Measurements from ENCODE around the gene ATP2C2.
"Not testable (repeated sequence)": the region's sequence is repeated elsewhere in the genome, so short reads cannot be mapped to it uniquely, and the experiment has no call there.

Gene ATP2C2

DNA sequence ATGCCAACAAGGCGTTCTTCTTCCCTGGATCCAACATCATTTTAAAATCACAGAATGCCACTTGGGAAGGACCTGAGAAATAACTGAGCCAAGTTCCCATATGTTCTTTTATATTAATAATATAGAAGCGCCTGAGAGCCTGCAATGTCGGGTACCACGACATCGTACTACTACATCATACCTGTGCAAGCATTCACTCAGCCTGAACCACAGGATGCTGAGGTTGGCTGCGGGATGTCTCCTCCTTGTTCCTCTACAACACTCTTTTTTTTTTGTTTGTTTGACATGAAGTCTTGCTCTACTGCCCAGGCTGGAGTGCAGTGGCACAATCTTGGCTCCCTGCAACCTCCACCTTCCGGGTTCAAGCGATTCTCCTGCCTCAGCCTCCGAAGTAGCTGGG is 2.1 kb upstream of the ATP2C2 start:
- no peak for DNase-seq (ENCODE audit: low spot score)

DNA sequence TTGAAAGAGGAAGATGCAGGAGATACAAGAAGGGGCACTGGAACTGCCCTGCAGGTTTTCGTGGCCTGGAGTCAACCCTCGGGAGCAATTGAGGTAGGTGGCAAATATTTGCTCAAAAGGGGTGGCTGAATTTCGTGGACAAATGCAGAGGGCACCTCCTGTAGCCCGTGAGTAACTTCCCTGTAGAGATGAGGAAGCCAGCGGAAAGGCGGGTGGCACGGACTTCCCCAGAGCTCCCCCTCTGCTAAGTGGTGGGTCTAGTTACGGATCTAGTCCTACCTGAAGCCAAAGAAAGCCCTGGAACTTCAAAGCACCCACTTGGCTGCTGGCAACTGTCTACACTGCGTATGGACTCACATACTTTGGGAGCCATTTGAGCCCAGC is 1.0 kb upstream of the ATP2C2 start:
- no peak for DNase-seq (ENCODE audit: low spot score)

DNA sequence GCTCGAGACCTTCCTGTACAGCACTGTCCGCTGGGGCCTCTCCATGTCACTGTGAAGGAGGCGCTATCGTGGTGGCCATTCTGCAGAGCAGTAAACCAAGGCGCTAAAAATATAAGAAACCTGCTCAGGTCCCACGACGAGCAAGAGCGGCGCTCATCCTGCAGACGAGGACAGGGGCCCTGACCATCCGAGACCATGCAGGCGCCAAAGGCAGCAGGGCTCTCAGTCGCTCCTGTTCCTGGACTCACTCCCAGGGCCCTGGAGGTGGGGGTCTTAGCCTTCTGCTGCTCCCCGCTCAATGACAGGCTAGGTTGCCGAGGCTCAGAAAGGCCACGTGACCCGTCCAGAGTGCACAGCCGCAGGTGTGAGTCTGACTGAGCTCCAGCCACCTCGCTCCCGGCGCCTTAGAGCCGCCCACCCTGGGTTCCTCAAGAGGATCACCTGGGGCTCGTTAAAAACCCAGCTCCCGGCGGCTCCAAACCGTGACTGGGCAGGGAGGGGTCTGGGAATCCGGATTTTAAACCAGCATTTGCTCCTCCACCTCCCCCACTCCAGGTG is 509 bp upstream of the ATP2C2 start:
- DNase-seq (ENCODE audit: low spot score) = no peak

DNA sequence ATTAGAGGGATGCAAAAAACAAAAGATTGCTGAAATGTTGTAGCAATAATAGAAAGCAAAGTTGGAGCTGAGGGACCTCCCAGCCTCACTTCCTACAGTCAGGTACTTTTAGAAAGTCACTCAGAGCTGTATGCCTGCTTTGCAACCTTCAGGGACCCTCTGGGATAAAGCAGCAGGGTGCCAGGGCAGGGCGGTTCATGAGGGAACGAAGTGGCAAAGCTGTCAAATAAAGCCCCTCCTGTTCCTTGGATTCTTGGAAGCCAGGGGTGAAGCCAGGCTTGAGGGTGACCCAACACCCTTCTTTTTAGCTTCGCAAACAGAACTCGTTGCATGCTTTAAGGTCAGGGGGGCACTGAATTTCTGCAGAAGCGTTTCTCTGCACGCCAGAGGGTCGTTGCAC is 767 bp downstream of the ATP2C2 start:
- no peak for DNase-seq (ENCODE audit: low spot score)

DNA sequence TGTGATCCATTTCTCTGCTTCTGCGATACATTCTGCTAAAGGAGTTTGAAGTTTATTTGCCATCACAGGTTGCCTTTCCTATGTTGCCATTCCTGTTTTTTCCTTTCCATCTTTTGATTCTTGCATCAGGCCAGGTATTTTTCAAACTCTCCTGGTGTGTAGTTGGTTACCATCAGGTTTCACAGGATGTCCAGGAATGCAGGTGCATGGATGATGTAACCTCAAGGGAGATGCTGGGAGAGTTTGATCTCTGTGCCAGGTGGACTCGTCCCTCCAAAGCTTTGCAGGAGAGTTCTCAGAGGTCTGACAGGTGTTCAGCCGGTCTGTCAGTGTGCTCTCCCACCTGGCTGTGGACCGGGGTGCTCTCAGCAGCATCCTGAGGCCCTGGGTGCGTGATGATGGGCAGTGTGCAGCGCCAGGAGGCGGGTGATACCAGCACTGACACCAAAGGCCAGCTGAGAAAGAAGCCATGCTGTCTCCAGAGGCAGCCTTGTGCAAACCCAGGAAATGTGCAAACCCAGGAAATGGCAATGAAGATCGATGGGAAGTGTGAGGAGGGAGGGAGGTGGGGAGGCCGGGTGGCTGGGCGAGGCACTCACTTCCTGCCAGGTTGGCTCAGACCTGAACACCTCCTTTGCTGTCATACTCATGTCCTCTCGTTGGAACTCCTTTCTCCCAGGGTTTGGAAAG is 1.7 kb downstream of the ATP2C2 start:
- DNase-seq (ENCODE audit: low spot score) = no peak

DNA sequence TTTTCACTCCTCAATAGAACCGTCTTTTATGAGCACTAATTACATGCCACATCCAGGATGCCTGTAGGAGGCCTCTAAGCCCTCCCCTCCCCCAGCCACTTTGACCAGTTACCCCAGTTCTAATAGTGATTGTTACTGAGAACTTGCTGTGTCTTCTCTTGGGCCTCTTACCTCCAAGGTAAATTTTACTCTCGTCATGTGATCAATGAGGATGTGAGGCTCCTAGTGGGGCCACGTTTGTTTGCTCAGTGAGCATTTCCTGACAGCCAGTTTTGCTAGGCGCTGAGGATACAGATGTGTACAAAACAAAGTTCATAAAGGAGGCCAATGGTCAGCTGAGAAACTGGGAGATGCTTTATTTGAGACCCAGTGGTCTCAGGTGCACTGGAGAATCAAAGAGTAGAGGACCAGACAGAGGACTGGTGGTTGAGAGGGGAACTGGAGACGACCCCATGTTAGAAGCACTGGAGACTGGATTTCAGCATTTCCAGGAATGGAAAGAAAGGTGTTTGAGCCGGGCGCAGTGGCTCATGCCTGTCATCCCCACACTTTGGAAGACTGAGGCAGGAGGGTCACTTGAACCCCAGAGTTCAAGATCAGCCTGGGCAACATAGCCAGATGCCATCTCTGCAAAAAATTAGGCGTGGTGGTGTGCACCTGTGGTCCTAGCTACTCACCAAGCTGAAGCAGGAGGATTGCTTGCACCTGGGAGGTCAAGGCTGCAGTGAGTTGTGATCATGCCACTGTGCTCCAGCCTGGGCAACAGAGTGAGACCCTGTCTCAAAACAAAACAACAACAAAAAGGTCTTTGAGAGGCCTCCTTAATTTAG is 2.6 kb downstream of the ATP2C2 start:
- DNase-seq (ENCODE audit: low spot score) = no peak

DNA sequence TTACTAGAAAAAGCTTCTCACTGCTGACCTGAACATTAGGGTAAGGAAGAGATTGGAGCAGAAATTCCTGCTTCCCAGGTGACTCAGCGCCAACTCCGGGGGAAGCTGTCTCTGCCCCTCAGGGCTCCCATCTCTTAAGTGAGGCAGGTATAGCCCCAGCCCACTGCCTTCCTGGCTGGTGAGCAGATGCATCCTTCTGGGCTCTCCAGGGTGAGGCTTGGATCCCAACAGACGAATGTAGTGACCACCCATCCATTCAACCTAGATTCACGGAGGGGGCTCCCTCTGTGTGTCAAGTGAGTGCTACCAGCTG is 3.2 kb downstream of the ATP2C2 start:
- no peak for DNase-seq (ENCODE audit: low spot score)

DNA sequence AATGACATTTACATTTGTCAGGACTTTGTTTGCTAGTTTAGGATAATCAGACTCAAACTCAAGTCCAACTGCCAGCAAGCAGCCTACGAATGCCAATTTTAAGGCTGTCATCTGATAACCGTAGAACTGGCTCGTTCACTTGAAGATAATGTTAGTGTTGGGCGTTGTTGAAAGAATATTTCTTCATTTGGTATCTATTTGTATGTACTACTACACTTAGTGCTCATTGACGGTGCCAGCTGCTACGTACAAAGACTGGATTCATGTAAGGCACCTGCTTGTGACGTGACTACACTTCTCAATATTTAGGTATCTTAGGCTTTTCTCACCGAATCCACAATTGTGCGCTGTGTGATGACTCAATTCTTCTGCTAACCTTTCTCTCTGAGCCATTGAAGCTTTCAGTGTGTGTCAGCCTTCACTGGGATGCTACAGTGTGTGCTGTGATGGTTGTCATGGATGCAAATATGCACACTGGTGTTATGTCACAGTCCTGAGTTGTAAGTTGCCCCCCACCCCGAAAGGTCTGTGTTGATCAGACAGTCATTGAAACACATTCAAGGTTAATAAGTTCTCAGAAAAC is 5.7 kb downstream of the ATP2C2 start:
- no peak for DNase-seq (ENCODE audit: low spot score)

DNA sequence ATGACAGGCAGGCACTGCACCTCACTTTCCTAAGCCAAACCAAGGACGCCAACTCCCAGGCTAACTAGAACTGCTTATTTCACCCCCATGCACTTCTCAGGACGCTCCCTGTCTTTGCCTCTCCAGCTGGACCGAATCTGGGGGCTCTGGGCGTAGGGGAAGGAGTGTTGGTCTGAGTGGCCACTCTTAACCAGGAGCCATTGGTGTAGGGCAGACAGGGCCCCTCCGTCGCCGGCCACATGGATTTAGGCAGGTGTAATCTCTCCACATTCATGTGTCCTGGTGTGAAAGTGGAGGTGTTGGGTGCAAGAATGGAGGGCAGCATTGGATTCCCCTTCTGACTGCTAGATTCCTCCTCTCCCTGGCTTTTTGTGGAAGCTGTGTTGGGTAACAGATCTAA is 9.8 kb downstream of the ATP2C2 start:
- no peak for DNase-seq (ENCODE audit: low spot score)

DNA sequence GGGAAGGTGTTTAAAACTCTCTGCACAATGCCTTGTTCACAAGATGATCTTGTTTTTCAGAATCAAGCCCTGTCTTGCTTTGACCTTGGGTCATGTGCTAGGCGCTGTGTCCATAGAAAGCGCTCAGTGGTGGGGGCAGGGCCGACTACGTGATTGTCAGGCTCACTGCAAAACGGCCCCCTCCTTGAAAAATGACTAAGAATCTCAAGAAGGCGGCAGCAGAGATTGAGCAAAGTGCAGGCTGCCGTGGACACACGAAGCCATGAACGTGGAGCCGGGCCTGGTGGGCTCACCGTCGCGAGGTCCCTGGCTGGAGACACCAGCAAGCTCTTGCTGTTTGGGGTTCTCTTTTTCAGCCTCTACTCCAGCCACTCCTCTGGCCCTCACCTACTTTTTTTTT is 10.2 kb downstream of the ATP2C2 start:
- DNase-seq (ENCODE audit: low spot score) = no peak

DNA sequence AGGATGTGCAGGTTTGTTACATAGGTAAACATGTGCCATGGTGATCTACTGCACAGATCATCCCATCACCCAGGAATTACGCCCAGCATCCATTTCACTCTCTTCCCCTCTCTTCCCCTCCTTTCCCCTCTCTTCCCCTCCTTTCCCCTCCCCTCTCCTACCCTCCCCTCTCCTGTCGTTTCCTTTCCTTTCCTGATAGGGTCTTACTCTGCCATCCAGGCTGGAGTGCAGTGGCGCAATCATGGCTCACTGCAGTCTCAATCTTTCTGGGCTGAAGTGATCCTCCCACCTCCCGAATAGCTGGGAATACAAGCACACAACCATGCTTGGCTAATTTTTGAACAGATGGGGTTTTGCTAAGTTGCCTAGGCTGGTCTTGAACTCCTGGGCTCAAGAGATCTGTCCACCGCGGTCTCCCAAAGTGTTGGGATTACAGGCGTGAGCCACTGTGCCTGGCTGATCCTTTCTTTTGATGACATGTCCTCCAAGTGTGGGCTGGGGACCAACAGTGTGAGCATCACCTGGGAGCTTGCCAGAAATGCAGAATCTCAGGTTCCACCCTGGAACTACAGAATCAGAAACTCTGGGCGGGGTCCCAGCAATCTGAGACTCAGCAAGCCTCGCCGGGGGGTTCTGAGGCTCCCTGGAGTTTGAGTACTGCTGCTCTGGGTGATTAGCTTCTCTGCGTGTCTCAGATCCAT is 10.8 kb downstream of the ATP2C2 start:
- no peak for DNase-seq (ENCODE audit: low spot score)

DNA sequence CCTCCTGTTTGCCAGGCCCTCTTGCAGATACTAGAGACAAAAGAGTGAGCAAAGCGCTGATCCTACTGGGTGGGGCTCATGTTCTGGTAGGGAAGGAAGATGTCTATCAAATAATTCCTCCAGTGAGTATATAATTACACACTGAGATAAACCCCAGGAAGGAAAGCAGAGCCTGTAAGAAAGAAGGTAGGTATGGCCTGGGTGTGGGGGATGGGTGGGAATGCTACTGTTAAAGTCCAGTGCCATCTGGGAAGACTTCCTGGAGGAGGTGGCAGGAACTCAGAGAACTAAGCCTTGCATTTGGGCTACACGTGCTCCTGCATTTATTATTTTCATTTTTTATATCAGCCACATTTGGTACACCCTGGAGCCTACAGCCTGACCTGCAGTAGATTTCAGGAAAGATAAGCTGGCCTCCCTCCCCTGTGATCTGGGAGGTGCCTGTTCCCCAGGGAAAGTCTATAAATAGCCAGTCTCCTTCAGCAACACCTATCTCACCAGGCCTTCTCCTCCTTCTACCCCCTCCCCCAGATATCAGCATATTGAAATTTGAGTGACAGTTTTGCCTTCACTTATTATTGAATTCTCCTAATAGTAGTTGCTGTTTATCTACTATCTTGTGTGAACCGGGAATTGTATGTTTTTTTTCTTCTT is 11.5 kb downstream of the ATP2C2 start:
- DNase-seq (ENCODE audit: low spot score) = no peak

DNA sequence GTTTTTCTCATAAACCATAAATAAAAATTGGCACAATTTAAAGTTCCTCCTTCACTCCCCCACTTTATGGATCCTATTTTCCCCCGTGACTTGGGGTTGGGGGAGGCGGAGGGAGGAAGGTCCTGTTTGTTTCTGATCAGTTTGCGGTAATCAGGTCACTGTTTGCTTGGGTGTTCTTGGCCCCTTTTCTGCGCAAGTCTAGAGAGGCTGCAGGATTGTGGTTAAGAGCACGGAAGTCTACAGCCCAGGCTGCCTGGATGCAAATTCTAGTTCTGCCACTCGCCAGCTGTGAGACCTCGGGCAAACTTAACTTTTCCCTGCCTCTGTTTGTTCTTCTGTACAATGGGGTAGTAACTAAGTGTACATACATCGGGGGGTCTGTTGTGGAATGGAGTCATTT is 12.1 kb downstream of the ATP2C2 start:
- DNase-seq (ENCODE audit: low spot score) = no peak

DNA sequence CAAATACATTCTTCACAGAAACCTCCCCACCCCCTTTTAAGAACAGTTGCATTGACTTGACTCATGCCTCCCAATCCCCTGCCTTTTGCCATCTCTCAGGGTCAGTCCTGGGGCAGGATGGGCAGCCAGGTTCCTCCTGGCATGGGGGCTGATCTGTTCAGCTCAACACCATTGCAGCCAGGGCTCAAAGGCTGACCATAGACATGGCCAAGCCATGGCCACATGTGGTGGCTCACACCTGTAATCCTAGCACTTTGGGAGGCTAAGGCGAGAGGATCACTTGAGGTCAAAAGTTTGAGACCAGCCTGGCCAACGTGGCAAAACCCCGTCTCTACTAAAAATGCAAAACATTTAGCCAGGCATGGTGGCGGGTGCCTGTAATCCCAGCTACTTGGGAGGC is 14.1 kb downstream of the ATP2C2 start:
- no peak for DNase-seq (ENCODE audit: low spot score)

DNA sequence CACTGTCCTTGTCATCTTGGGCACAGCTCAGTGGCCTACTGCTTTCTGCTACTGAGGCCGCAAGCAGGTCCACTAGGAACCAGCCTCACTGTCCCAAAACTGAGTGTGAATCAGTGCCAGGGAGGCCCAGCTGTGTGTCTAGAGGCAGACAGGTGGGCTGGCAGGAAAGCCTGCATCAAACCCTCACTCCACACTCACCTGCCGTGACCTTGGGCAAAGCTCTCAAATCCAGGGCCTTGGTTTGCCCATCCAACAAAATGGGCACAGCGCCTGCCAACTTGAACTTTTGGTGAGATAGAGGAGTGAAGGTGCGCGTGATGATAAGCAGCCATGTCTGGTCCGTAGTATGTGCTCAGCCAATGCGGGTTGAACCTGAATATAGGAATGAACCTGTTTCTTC is 14.8 kb downstream of the ATP2C2 start:
- DNase-seq (ENCODE audit: low spot score) = no peak

DNA sequence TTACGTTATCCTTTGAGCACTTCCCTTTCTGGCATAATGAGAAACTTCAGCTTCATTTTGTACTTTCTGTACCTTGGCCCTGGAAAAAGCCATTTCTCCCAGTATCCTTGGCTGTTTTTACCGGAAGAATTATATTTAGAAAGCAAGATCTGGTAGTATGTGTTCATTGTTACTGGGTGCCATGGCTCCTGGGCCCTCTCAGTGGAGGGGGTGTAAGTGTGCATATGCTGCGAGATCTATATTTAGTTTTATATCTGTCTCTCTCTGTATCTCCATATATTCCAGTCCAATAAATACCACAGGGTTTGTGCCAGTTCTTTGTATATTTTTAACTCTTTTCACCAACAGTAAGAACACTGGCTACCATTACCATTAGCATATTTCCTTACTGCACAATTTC is 17.7 kb downstream of the ATP2C2 start:
- DNase-seq (ENCODE audit: low spot score) = no peak

DNA sequence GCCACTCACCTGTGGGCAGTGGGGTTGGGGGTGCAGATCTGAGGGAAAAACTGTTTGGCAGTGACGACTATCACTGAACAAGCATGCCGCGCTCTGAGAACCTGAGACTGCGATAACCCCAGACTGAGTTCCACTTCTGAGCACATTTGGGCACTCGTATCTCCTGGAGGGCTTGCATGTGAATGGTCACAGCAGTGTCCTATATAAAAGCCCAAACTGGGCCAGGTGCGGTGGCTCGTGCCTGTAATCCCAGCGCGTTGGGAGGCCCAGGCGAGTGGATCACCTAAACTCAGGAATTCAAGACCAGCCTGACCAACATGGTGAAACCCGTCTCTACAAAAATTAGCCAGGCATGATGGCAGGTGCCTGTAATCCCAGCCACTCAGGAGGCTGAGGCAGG is 18.7 kb downstream of the ATP2C2 start:
- no peak for DNase-seq (ENCODE audit: low spot score)

DNA sequence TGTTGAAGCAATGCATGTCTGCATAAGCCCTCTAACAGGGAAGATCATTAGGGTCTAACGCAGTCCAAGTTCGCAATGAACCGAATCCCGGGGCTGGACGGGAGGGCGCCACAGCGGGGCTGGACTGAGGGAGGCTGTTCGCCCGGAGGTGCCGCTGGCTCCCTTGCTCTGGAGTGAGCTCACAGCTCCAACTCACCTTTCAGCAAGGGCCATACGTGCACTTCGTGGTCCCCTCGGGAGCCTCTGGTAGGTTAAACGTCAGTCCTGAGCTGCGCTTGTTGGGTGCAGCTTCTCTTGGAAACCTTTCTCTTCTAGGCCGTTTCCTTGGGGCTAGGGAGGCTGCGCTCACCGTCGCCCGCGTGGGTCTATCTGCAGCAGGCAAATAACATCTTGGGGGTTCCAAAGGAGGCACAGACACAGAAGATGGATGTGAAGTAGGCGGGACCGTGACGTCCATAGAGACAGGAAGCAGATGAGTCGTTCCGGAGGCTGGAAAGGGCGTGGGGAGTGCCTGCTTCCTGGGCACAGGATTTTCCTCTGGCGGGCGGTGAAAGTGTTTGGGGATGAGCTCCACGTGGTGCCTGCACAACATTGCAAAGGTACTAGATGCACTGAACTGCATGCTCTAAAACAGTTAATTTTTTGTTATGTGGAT is 21.9 kb downstream of the ATP2C2 start:
- DNase-seq (ENCODE audit: low spot score) = no peak

DNA sequence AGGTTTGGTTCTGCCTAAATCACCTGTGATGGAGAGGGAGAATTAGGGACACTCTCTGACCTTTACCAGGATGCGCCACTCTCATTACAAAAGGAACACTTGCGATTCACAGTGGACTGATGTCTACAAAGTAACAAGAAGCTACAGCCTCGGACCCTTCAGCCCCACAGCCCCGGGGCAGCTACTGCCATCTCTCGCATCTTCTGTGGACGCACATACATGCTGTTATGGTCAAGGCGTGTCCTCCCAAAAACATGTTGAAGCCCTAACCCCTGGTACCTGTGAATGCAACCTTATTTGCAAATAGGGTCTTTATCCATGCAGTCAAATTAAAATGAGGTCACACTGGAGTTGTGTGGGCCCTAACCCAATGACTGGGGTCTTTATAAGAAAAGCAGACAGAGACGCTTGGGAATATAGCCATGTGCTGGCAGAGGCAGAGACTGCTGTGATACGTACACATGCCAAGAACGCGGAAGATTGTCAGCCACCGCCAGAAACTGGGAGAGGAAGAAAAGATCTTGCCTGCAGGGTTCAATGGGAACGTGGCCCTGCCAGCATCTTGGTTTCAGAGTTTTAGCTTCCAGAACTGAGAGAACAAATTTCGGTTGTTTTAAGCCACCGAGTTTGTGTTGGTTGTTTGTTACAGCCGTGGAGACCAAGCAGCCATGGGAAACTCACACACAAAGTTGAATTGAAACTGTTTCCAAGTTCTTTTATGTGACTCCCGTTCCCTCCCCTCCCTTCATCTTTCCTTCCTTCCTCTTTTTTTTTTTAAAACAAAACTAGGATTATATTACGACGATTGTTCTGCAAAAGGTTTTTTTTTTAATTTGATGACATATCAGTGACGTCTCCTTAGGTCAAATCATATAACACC is 23.1 kb downstream of the ATP2C2 start:
- DNase-seq (ENCODE audit: low spot score) = peak; percentile 29

DNA sequence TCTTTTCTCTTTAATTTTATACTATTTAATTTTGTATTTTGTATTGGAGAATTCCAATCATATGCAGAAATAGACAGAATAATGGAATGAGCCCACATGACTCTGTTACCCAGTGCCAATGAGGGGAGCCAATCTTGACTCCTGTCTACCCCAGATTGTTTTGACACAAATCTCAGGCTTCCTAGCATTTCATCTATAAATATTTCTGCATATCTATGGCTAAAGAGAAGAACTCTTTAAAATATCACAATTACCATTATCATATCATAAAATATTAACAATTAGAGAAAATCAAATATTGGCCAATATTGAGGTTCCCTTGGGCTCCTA is 23.7 kb downstream of the ATP2C2 start:
- no peak for DNase-seq (ENCODE audit: low spot score)

DNA sequence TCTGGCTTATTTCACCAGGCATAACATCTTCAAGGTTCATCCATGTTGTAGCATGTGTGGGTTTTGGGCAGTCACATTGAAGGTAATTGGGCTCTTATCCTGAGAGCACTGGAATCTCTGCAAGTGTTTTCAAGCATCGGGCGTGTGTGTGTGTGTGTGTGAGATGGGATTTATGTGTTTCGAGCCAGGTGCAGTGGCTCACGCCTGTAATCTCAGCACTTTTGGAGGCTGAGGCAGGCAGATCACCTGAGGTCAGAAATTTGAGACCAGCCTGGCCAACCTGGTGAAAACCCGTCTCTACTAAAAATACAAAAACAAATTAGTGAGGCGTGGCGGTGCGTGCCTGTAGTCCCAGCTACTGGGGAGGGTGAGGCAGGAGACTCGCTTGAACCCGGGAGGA is 27.7 kb downstream of the ATP2C2 start:
- not testable (repeated sequence) for DNase-seq (ENCODE audit: low spot score)

Measured in GM03348 (cell line).